ENCODE measurements around the gene TAS2R19.

Gene TAS2R19

DNA sequence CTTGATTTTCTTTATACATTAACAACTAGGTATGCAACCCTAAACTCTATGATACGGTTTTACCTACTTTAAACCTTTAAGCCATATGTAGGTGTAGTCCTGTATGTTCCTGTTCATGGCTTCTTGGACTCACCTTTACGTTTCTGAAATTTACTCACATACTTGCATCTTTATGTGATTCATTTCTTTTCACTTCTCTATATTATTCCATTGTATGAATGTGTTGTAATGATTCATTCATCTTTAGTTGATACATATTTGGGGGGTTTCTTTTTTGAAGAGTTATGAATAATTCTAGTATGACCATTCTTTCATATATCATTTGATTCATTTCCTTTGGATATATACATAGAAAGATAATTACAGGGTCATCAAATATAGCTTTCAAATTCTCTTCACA lies 33.3 kb downstream of the TAS2R19 start:
- no peak for DNase-seq (ENCODE audit: low read depth)

DNA sequence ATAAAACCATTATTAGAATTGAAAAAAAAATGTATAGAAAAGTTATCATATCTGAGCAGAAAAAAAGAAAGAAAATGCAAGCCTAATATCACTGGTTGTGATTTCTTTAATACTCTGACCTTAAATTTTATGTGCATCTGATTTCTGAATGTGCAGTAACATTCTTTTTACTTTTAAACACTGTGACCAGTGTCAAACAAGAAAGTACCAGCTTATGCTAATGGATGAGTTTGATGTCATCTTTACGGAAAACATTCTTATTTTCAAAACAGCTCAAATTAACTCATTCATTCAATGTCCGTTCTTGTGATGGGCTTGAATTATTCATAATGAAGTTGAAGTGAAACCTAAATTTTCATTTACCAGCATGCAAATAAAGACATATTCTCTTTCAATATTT lies 35.6 kb downstream of the TAS2R19 start, which contains the start of gene TAS2R50:
TSS of gene TAS2R50 (minus strand) at position 101 of the 400 bp plus-strand sequence. CDS start at position 49, 52 bp downstream.
- DNase-seq (ENCODE audit: low read depth): no peak

DNA sequence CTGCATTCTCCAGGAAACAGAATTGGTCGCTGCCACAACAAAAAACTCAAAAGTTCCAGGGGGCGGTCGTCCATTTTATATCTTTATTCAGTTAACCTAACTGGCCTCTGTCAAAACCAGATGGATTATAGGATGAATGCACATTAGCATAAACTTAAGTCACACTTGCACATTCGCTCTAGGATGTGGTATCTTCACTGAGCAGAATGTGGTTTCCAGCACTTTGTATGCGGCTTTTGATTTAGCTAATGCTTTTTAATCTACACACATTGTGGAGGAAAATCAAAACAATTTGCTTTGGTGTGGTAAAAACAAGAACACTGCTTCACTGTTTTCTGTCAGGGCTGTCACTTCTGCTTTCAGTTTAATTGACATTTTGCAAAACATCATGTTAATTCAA lies 40.2 kb downstream of the TAS2R19 start:
- no peak for DNase-seq (ENCODE audit: low read depth)

DNA sequence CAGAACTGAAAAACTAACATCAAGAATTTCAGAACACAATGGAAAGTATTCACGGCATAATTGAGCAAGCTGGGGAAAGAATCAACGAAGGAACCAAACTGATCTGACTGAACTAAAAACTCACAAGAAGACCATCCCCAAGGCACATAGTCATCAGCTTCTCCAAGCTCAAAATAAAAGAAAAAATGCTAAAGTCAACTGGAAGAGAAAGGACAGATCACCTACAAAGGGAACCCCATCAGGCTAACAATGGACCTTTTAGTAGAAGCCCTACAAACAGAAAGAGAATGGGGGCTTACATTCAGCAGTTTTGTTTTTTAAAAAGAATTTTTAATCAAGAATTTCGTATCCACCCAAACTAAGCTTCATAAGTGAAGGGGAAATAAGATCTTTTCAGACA lies 47.5 kb downstream of the TAS2R19 start:
- no peak for DNase-seq (ENCODE audit: low read depth)

All from iris pigment epithelial cell (primary cell).